ENCODE results near the gene RAPGEF1.

- no peak for TF ChIP-seq CTCF (conservative IDR thresholded peaks at IDR 0.05; ENCODE audit: low read depth in 2 of 2)
- TF ChIP-seq, protein P1, sequence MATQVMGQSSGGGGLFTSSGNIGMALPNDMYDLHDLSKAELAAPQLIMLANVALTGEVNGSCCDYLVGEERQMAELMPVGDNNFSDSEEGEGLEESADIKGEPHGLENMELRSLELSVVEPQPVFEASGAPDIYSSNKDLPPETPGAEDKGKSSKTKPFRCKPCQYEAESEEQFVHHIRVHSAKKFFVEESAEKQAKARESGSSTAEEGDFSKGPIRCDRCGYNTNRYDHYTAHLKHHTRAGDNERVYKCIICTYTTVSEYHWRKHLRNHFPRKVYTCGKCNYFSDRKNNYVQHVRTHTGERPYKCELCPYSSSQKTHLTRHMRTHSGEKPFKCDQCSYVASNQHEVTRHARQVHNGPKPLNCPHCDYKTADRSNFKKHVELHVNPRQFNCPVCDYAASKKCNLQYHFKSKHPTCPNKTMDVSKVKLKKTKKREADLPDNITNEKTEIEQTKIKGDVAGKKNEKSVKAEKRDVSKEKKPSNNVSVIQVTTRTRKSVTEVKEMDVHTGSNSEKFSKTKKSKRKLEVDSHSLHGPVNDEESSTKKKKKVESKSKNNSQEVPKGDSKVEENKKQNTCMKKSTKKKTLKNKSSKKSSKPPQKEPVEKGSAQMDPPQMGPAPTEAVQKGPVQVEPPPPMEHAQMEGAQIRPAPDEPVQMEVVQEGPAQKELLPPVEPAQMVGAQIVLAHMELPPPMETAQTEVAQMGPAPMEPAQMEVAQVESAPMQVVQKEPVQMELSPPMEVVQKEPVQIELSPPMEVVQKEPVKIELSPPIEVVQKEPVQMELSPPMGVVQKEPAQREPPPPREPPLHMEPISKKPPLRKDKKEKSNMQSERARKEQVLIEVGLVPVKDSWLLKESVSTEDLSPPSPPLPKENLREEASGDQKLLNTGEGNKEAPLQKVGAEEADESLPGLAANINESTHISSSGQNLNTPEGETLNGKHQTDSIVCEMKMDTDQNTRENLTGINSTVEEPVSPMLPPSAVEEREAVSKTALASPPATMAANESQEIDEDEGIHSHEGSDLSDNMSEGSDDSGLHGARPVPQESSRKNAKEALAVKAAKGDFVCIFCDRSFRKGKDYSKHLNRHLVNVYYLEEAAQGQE (IDR thresholded peaks at IDR 0.05; ENCODE audit: unreplicated experiment), result no peak
- no peak for TF ChIP-seq POLR2AphosphoS5 (IDR thresholded peaks at IDR 0.05; ENCODE audit: low read depth)
- TF ChIP-seq ZNF114 (CRISPR knock-in tag; IDR thresholded peaks at IDR 0.05), result no peak
- TF ChIP-seq EZH2 (IDR thresholded peaks at IDR 0.05; ENCODE audit: low read depth, unreplicated experiment), result no peak
- no peak for TF ChIP-seq CREB1 (CRISPR knock-in tag; IDR thresholded peaks at IDR 0.05; ENCODE audit: low read depth)
- no peak for TF ChIP-seq STAT1 (IDR thresholded peaks at IDR 0.05; ENCODE audit: unreplicated experiment)
- no peak for TF ChIP-seq EZH2phosphoT487 (IDR thresholded peaks at IDR 0.05; ENCODE audit: unreplicated experiment)
These were observed 17.7 kb upstream of the RAPGEF1 start for GRCh38 chr9:131757549-131757948.
